Osteoblast (primary cell): ENCODE measurements around the gene TTC23L. TPM values are rescaled to one million over a fixed set of nuclear protein-coding genes. Genes with fewer than 3 reads are reported as not detected.

Source experiments
- DNase-seq: peaks from one replicate; pipeline ENCODE4 v3.0.0; 2011; ENCODE audit warnings: low spot score, mixed read lengths; ENCODE audit not compliant: insufficient read length; ENCODE audit errors: missing footprints
- H2AFZ ChIP-seq: 2 replicates; pipeline ENCODE4 v1.6.0; 2011; ENCODE audit warnings: mild to moderate bottlenecking, low read length
- H3K27ac ChIP-seq: 2 replicates; pipeline ENCODE4 v1.5.1; 2011; ENCODE audit warnings: mild to moderate bottlenecking, low read depth, low read length, moderate library complexity
- H3K27me3 ChIP-seq: 2 replicates; pipeline ENCODE4 v1.6.0; 2012; ENCODE audit warnings: mild to moderate bottlenecking, control low read depth, inconsistent platforms, low read length, moderate library complexity; ENCODE audit not compliant: insufficient read depth
- H3K36me3 ChIP-seq: 2 replicates; pipeline ENCODE4 v1.5.1; 2011; ENCODE audit warnings: mild to moderate bottlenecking, low read length, control low read depth, moderate library complexity; ENCODE audit not compliant: insufficient read depth
- H3K4me1 ChIP-seq: 2 replicates; pipeline ENCODE4 v1.5.1; 2011; ENCODE audit warnings: mild to moderate bottlenecking, low read length, control low read depth, moderate library complexity; ENCODE audit not compliant: insufficient read depth
- H3K4me2 ChIP-seq: 2 replicates; pipeline ENCODE4 v1.6.0; 2011; ENCODE audit warnings: mild to moderate bottlenecking, low read length; ENCODE audit not compliant: insufficient read depth
- H3K4me3 ChIP-seq: fragments of 200-600 bp; sonication (generic); 3 replicates; pipeline ENCODE4 v1.5.1; 2012; ENCODE audit warnings: mild to moderate bottlenecking, low read length, inconsistent platforms; ENCODE audit not compliant: insufficient read depth
- H3K79me2 ChIP-seq: 2 replicates; pipeline ENCODE4 v1.6.0; 2012; ENCODE audit warnings: mild to moderate bottlenecking, low read length, control low read depth, inconsistent platforms; ENCODE audit not compliant: insufficient read depth
- H3K9me3 ChIP-seq: 2 replicates; pipeline ENCODE4 v1.5.1; 2011; ENCODE audit warnings: low read depth, low read length, control low read depth
- H4K20me1 ChIP-seq: 2 replicates; pipeline ENCODE4 v1.6.0; 2012; ENCODE audit warnings: mild to moderate bottlenecking, low read length, control low read depth; ENCODE audit not compliant: insufficient read depth
- CTCF ChIP-seq: IDR thresholded peaks from 2 replicates; pipeline ENCODE4 v1.5.1; 2011; ENCODE audit warnings: mild to moderate bottlenecking, low read depth, low read length, moderate library complexity; ENCODE audit errors: extremely low read depth
- total RNA-seq: library from RNA; depleted of rRNA; stranded (reverse); fragments of >200 nt; gene quantifications from 2 replicates; pipeline ENCODE4 v1.2.3, GENCODE V29; 2012

TTC23L gene
- total RNA-seq, 1 donor = not detected

- peaks cover 8% of the 10 kb centered on the region for H3K79me2 ChIP-seq
- H3K4me1 ChIP-seq = peaks cover 39% of the 10 kb centered on the region
- H4K20me1 ChIP-seq = no peaks in the 10 kb centered on the region
- peak overlapping the region; percentile 37 for H3K4me2 ChIP-seq
- H2AFZ ChIP-seq = no peak overlapping the region
- no peaks in the 10 kb centered on the region for H3K9me3 ChIP-seq
- no peaks in the 10 kb centered on the region for H3K27me3 ChIP-seq
- no peak for TF ChIP-seq CTCF
- no peak for DNase-seq
- no peak overlapping the region for H3K4me3 ChIP-seq
- H3K36me3 ChIP-seq = peaks cover 67% of the 10 kb centered on the region
- H3K27ac ChIP-seq = peak overlapping the region; percentile 63
Observed at GRCh38 chr5:34811706-34812105, 27.3 kb upstream of the TTC23L start.

- H3K27me3 ChIP-seq = no peaks in the 10 kb centered on the region
- H3K79me2 ChIP-seq = peaks cover under 1% of the 10 kb centered on the region
- H3K4me1 ChIP-seq = peaks cover 43% of the 10 kb centered on the region
- peaks cover 58% of the 10 kb centered on the region for H3K36me3 ChIP-seq
- H3K27ac ChIP-seq = peak overlapping the region; percentile 8
- DNase-seq = no peak
- H2AFZ ChIP-seq = no peak overlapping the region
- H3K4me2 ChIP-seq = no peak overlapping the region
- no peaks in the 10 kb centered on the region for H4K20me1 ChIP-seq
- no peaks in the 10 kb centered on the region for H3K9me3 ChIP-seq
- H3K4me3 ChIP-seq = no peak overlapping the region
- no peak for TF ChIP-seq CTCF
Observed at GRCh38 chr5:34813509-34813908, 25.5 kb upstream of the TTC23L start.

- Histone ChIP-seq H3K36me3 (peaks cover 70% of the 10 kb centered on the region), H3K4me2 (no peak overlapping the region), H3K27me3 (no peaks in the 10 kb centered on the region), H3K27ac (peak overlapping the region; percentile 16), H2AFZ (no peak overlapping the region), H3K4me3 (no peak overlapping the region), H3K4me1 (peaks cover 13% of the 10 kb centered on the region), H4K20me1 (no peaks in the 10 kb centered on the region), H3K9me3 (no peaks in the 10 kb centered on the region), H3K79me2 (peaks cover 2% of the 10 kb centered on the region)
- TF ChIP-seq CTCF = no peak
- no peak for DNase-seq
Observed at GRCh38 chr5:34817558-34818351, 21.2 kb upstream of the TTC23L start.

- H3K4me1 ChIP-seq = peaks cover 4% of the 10 kb centered on the region
- H3K4me3 ChIP-seq = no peak overlapping the region
- TF ChIP-seq CTCF = no peak
- H3K4me2 ChIP-seq = no peak overlapping the region
- H3K9me3 ChIP-seq = no peaks in the 10 kb centered on the region
- no peak for DNase-seq
- no peak overlapping the region for H2AFZ ChIP-seq
- no peaks in the 10 kb centered on the region for H4K20me1 ChIP-seq
- peaks cover 2% of the 10 kb centered on the region for H3K79me2 ChIP-seq
- no peaks in the 10 kb centered on the region for H3K27me3 ChIP-seq
- peak overlapping the region; percentile 16 for H3K27ac ChIP-seq
- peaks cover 75% of the 10 kb centered on the region for H3K36me3 ChIP-seq
Observed at GRCh38 chr5:34818717-34819116, 20.2 kb upstream of the TTC23L start.
